Cerebellar cortex (tissue), 1 donor: ENCODE results near the gene ASB1.

Experiments used
- DNase-seq: peaks from one replicate; pipeline ENCODE4 v3.0.0-alpha.2; 2015; ENCODE audit warnings: low spot score

Gene ASB1

DNA sequence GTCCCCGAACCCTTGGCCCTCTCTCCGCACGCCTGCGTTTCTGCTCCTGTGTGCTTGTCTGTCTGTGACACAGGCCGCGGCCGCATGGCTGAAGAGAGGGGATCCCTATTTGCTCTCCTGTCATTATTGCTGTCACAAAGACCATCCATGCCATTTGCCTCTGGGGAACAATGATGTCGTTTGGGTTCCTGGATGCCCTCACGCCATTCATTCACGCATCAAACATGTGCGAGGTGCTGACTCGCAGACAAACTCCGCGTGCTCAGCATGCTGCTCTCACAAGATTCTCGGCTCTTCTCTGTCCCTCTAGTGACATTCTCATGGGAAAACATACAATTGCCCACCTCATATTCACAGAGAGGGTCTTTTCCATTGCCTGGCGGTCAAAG is 67.8 kb downstream of the ASB1 start:
- DNase-seq: no peak

DNA sequence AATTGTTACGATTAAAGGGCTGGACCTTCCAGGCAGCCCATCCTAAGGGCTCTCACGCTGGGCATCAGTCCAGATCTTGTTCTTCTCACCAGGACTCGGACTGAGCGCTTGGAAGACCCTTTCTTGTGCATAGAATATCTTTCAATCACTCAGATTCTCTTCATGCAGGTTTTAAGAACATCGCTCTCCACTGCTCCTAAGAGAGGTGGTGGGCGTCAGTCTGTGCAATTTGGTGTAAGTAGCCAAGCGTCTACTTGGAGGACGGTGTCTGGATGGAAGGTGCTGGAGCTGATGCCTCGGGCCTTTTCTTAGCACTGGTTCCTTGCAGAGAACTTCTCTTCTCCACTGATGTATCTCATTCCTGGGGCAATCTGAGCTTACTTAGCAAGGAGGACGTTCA is 68.7 kb downstream of the ASB1 start:
- DNase-seq: no peak

DNA sequence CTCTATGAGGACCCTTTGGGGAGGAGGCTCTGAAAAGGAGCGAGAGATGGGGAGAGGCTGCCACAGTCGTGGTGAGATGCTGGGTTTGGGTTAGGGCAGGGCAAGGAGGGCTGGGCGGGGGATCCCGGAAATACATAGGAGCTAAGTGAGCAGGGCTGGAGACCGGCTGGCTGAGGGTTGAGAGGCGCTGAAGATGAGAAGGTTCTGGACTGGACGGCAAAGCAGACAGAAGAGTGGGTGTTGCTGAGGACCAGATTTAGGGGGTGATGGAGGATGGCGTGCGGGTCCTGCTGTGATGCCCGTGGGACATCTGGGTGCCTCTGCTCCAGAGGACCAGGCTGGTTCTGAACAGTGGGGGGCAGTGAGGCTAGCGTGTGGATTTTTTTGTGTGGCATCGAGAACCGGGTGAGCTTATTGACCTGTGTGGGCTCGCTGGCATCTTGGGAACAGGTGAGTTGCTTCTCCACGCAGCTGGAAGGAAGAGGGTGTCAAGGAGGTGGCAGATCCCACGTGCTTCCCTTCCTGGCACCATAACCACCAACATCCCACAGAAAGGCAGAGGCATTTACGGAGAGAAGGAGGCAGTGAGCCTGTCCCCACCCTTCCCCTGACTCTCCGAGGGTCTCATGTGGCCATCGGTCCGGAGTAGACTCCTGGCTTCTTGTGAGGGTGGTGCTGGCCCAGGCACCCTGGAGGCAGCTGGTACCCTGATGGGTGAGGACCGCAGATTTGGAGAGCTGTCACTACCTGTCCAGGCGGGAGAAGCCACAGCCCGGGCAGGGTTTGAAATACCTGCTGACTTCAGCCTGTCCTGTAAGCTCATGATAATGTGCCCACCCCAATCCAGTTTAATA is 70.3 kb downstream of the ASB1 start:
- no peak for DNase-seq

DNA sequence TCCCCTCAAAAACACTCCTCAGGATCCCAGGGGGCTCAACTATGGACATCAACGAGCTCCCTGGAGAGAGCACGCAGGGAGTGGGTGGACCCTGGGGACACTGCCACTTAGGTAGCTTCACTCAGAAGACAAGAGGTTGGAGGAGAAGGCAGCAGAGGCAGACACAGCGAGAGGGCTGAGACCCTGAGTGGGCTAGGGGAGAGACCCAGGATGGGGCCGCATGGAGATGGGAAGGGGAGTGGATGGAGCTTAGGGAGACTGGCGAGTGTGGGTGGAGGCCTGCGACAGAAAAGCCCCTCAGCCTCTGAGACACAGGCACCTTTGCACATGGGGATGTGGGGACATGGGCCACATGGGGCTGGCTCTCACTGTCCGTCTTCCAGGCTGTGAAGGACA is 70.9 kb downstream of the ASB1 start:
- DNase-seq: no peak

DNA sequence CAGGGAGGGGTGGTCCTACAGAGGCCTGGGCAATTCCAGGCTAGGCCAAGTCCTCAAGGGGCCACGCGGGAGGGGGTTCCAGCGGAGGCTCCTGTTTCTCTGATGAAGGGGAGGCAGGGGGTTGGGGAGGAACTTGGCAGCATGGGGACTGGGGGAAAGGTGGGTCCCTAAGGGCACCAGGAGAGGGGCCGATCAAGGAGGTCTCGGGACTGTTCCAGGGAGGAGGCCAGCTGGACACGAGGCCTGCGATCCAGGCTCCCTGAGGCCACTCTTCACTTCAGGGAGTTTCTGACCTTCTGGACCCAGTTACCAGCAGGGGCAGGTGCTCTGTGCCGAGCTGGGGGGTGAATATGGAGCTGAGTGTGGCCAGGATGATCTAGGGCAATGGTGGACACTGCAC is 71.5 kb downstream of the ASB1 start:
- no peak for DNase-seq

DNA sequence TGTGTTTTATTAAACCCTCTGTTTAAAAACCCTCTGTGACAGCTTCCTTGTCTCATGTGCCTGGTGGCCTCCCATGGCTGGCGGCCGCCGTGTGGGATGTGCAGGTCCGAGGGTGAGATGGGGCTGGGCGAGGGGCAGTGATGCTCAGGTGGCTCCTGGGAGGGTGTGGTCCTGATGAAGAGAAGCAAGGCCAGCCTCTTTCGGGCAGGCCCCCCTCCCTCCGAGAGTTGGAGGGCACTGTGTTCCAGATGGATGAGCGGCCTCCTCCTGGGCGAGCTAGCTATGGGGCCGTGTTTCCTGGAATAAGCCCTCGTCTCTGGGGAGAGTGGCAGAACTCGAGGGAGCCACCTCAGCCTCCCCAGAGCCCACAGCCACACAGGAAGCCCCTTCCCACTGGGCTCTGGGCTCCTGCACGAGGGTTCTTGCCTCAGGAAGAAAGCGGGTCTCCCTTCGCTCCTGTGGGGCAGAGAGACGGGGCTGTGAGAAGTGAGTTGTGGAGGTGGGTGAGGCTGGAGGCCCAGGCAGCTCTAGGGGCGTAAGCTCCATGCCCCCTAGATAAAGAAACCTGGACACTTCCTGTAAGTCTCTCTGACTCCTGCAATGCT is 72.1 kb downstream of the ASB1 start:
- no peak for DNase-seq

DNA sequence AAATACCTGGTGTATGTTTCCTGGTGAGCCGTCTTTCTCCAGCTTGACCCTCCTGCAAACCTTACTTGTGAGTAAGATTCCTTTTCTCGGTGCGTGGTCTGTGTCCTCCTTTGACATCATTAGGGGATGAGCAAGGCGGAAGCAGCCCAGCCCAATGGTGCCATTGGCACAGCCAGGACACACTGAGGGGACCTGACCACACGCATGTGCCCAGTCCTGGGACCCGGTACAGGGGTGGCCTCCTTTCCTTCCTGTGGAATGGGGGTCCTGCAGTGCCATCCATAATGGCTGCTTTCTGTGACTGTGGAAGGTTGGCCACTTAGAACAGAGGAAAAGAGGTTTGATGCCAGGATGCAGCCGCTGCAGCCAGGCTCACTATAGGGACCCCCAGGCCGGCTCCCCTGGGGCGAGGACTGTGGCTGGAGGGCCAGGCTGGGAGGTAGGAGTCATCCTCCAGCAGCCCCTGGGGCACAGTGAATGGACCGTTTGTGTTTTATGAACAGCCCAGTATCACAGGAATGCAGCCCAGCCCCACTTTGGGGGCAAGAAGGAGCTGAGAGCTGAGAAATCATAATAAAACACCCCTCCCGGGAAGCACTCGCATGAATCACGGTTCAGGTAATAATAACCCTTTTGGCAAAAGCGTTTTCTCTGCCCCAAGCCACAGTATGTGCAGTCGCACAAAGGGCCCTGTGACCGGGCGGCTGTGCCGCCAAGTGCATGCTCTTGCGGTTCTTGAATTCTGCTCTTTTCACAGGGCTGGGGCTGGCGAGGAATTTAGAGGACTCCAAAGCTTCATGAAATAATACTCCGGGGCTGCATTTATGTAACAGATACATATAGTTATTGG is 73.2 kb downstream of the ASB1 start:
- DNase-seq: no peak

DNA sequence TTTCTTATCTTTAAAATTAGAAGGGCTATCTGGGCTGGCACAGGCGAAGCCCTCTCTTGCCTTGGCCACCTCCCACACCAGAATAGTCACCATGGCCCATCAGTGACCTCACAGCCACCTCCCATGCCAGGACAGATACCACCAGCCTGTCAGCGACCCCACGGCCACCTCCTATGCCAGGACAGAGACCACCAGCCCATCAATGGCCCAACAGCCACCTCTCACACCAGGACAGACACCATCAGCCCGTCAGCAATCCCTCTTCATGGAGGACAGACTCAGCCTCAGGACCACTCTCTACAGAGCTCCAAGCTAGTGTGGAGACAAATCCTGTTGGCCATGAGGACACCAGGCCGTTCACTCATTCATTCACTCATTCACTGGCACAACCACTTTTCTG is 74.6 kb downstream of the ASB1 start:
- no peak for DNase-seq
